ENCODE results near the gene SEZ6. TPM values are rescaled to one million over a fixed set of nuclear protein-coding genes. Genes with fewer than 3 reads are reported as not detected.

Gene SEZ6
- total RNA-seq, 1 donor: not detected

DNA sequence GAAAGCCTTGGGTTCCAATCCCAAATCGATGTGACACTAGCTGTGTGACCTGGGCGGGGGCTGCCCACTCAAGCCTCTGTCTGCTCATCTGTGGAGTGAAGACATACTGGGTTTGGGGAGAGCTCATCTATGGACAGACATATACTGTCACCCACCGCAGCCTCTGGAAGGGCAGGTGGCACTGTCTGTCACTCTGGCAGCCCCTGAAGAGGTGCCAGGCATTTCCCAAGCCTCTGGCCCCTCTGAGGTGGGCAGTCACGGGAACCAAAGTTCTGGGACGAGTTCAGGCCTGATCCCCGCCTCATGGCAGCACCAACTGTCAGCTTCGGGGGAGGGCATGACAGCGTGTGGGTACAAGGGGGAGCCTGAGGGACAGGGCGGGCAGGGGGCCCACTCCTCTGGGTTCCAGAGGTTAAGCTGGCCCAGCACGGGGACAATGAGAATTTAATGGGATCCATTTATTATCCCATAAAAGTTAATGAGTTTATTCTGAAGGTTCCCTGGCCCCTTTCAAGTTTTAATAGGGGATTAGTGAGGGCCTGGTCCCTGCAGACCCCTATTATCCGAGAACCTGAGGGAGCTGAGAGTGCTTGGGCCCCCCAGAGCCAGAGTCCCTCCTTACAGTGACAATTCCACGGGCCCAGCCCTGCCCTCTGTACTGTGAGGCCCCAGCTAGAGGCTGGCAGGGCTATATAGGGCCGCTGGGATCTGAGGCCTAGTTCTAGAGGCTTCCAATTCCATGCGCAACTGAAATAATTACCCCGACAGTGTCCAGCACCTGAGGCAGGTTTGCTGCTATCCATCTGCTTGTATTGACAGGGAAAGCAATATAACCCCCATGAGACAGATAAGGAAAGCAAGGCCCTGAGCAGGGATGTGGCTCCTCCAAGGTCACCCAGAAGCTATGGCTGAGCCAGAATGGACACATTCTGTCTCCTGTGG lies 18.8 kb downstream of the SEZ6 start:
- H3K4me3 ChIP-seq (ENCODE audit: low read depth, low read length): no peak overlapping the region
- DNase-seq (ENCODE audit: low read depth): no peak
- TF ChIP-seq, protein P1, sequence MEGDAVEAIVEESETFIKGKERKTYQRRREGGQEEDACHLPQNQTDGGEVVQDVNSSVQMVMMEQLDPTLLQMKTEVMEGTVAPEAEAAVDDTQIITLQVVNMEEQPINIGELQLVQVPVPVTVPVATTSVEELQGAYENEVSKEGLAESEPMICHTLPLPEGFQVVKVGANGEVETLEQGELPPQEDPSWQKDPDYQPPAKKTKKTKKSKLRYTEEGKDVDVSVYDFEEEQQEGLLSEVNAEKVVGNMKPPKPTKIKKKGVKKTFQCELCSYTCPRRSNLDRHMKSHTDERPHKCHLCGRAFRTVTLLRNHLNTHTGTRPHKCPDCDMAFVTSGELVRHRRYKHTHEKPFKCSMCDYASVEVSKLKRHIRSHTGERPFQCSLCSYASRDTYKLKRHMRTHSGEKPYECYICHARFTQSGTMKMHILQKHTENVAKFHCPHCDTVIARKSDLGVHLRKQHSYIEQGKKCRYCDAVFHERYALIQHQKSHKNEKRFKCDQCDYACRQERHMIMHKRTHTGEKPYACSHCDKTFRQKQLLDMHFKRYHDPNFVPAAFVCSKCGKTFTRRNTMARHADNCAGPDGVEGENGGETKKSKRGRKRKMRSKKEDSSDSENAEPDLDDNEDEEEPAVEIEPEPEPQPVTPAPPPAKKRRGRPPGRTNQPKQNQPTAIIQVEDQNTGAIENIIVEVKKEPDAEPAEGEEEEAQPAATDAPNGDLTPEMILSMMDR (IDR thresholded peaks at IDR 0.05; ENCODE audit: insufficient read depth, low read depth, low read length): no peak

DNA sequence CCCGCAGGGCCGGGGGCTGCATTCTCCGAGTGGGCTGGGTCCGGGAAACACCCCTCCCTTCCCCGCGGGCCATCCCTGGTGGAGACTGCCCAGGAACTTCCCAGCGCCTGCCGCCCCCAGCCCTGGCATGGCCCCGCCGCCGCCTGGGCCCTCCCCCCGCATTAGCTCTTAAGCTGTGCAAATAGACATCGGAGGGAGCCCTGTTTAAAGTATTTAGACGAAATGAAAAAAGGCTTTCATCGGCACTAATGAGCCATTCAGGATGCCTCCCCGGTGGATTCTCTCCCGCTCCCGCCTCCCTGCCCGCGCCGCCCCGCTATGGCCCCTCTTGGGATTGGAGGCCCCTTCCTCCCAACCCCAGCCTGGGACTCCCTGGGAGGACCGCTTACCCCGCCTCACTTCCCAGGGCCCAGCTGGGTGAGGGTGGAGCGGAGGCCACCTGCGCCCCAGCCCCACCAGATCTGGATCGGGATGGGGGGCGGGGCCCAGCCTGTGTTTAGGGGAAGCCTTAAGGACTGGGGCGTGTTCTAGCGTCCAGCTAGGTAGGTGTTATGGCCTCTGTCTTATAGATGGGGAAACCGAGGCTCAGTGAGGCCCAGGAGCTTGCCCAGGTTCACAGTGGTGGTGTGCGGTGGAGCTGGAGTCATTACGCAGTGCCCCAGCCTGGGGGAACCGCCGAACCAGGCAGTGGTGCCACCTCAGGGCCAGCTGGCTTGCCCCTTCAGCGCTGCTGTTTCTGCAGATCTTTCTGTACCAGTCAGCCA lies 19.7 kb downstream of the SEZ6 start:
- TF ChIP-seq, protein P1 (IDR thresholded peaks at IDR 0.05; ENCODE audit: insufficient read depth, low read depth, low read length): no peak
- H3K4me3 ChIP-seq (ENCODE audit: low read depth, low read length): no peak overlapping the region
- no peak for DNase-seq (ENCODE audit: low read depth)

DNA sequence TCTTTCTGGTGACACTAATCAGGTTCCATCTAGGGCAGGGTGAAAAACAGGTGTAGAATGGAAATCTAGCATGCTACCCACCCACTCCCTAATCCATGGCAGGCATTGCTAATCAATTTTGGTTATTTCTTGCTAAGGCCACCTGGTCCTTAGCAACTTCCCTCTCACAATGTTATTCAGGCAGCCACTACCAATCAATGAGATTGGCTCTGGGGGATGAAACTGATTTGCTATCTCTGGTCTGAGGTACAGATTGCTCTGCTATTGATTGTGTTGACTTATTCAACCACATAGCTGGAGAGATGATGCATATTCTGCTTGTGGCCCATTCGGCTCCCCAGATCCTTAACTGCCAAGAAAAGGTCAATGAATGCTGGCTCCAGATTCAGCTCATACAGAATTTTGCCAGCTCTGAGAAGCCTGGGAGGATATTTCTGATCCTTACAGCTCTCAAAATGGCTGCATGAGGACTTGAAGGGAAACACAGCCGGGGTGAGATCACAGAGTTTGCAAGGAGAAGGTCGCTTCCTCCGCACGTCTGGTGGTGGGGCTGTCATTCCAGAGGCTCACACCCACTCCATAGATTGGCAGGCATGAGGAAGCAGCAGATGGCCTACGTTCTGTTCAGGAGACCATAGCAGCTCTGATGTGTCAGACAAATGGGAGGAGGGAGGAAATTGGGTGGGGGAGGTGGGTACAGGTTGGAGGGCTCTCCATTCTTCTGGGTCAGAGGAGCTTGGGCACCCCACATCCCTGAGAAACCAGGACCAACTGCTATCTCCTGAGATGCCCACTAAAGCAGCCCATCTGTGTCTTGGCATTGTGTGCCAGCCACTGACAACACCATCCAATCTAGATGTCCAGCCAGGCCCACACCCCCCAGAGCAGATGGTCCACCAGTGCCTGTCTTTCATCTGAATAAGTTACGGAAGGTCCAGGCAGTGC lies 22.3 kb downstream of the SEZ6 start:
- no peak for DNase-seq (ENCODE audit: low read depth)
- no peak overlapping the region for H3K4me3 ChIP-seq (ENCODE audit: low read depth, low read length)
- TF ChIP-seq, protein P1 (IDR thresholded peaks at IDR 0.05; ENCODE audit: insufficient read depth, low read depth, low read length): no peak

DNA sequence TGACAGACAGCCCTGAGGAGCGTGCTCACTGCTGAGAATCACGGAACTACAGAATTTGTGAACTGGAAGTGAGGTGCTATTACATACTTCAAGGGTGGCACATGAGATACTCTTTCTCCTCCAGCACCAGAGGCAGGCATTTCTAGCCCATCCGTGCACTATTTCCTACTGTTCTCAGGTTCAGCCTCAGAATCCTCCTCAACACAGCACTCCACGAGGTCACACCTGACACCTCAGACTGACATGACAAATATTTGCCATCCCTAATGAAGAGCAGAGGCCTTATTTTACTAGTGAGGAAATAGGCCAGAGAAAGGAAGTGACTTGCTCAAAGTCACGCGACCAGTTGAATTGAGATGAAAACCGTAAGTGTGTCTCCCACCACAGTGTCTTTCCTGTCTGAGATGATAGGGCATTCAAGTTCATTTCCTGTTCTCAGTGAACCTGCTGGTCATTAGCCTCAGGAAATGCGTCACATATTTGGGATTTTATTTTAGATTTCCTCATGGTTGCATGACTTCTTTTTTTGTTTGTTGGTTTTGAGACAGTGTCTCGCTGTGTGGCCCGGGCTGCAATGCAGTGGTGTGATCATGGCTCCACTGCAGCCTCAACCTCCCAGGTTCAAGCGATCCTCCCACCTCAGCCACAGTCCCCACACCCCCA lies 23.6 kb downstream of the SEZ6 start:
- no peak overlapping the region for H3K4me3 ChIP-seq (ENCODE audit: low read depth, low read length)
- peak; percentile 6 for DNase-seq (ENCODE audit: low read depth)
- TF ChIP-seq, protein P1 (IDR thresholded peaks at IDR 0.05; ENCODE audit: insufficient read depth, low read depth, low read length): no peak

DNA sequence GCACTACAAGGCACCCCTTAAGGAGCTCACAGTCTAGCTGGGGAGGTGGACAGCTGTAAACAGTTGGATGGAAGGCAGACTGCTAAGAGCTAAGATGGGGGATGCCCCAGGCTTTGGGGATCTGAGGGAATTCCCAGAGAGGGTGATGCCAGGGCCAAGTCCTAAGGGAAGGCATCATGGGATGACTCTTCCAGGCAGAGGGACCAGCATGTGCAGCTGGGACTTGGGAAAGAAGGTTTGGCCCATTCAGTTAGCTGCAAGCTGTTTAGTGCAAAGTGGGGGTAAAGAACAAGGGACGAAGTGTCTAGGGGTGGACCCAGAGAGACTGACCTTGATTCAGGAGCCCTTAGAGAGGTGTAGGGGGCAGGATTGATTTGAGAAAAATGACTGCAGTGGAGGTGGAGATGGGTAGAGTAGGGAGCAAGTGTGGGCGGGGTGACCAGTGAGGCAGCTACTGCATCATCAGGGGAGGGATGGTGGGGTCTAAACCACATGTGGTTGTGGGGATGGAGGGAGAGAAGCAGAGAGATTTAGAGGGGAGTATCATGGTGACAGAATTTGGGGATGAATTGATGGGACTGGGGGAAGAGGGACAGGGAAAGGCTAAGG lies 27.4 kb downstream of the SEZ6 start:
- DNase-seq (ENCODE audit: low read depth): no peak
- TF ChIP-seq, protein P1 (IDR thresholded peaks at IDR 0.05; ENCODE audit: insufficient read depth, low read depth, low read length): no peak
- no peak overlapping the region for H3K4me3 ChIP-seq (ENCODE audit: low read depth, low read length)

All from fibroblast of villous mesenchyme (primary cell).